ENCODE measurements around the gene MZT2A.
A peak's percentile ranks its signal among the peaks of the same experiment; 100 is the strongest.
"Not testable (repeated sequence)": the region's sequence is repeated elsewhere in the genome, so short reads cannot be mapped to it uniquely, and the experiment has no call there.

The MZT2A gene

DNA sequence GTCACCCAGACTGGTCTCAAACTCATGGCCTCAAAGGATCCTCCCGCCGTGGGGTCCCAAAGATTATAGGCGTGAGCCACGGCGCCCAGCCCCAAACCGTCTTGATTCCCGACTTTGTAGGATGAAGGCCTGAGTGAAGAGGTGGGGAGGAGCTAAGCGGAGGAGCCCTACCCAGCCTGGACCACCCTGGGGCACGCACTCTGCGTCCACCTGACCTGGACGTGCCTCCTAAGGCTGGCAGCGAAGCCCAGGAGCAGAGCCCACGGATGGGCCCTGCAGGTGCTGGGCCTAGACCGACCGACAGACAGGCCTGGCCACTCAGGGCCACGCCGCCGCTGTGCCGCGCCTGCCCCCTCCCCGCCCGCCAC is 744 bp downstream of the MZT2A start:
- not testable (repeated sequence) for DNase-seq (ENCODE audit: low read depth)

DNA sequence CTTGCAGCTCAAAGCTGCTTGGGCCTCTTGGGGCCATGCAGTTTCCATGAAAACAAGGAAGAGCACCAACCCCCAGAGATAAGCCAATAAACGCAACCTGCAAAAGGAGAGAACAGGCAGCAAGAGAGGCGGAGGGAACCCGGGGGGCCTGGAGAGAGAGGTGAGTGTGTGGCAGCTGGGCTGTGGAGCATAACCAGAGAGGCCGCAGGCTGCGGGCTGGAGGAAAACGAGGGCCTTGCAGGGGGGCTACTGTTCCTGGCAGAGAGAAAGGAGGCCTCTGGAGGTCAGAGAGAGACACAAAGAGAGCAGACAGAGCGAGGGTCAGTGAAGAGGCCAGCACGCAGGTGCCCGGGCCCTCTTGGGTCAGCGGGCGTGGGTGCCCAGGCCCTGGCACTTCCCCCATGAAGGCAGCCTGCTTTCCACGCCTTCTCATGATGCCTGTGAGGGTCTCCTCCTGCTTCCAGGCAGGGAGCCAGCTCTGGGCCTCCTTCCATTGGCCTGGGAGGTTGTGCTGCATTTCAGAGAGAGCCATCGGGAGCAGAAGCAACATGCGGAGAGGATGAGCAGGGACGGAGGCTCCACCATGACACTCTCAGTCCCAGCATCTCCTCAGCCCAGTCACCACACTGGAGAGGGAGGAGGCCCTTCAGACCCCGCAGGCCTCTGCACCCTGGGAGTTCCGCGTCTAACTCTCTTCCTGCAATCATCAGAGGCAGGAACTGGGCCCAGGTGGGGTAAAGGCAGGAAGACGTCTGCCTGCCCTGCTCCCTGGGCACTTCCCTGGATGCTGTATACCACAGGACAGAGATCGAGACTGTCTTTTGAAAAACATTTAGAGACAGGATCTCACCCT is 1.4 kb downstream of the MZT2A start:
- peak; percentile 8 for DNase-seq (ENCODE audit: low read depth)

DNA sequence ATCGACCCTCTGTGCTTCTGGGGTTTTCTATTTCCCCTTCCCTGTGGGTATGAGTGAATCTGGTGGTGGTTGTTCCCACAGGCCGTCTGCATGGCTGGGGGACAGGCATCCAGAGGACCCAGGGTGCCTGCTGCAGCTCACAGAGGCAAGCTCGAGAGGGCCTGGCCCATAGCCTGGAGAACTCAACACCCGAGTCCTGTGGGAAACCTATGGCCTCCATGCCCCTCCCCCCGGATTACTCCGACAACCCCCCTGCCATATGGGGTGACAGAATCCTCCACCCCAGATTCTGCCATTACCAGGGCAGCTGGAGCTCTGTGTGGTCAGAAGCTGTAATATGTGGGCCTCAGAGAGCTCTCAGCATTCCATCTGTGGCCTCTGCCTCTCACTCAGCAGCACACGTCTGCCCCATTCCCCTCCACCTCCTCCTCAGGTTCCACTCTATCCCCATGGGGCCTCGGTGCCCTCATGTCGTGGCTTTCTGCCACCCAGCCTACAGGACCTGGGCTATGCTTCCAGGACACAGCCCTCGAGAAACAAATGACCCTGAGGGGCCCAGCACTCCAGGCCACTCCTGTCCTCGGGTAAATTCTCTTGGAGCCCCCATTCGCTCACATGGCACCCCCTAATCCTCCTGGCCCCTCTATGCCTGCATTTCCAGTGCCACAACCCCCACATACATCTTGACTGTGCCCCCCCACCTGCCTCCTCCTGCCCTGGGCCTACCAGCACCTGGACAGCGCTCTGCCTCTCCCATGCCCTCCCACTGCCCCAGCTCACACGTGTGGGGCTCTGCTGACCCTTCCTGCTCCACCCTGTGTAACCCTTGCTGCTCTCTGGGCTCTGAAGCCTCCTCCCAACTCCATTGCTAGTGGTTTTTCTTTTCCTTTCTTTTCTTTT is 3.6 kb downstream of the MZT2A start:
- DNase-seq (ENCODE audit: low read depth): no peak

DNA sequence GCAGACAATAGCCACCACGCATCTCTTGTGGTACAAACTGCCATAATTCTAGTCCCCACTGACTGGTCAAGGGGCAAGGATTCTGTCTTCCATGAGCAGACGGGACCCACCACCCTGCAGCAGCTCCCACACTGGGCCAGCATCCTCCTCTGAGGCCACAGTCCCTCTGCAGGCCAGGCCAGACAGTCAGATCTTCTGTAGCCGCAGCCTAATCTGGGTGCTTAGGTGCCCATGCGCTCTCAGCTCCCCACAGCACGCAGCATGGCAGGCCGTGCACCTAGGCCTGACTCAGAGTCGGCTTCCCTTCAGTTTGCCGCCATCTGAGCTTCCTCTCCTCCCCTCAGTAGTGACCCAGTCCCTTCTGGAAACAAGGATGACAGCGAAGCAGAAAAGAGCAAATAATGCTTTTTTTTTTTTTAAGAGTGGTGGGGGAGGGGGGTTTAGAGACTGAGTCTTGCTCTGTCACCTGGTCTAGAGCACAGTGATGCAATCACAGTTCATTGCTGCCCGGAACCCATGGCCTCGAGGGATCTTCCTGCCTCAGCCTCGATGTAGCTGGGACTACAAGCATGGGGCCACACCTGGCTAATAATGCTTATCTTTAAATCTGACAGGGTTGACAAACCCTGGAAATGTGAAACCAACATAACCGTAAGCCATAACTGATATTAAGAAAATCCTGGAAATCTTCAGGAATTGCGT is 5.8 kb downstream of the MZT2A start:
- not testable (repeated sequence) for DNase-seq (ENCODE audit: low read depth)

GRCh38 chr2:131484906-131485460 is 7.2 kb downstream of the MZT2A start:
- not testable (repeated sequence) for DNase-seq (ENCODE audit: low read depth)

GRCh38 chr2:131483981-131484820 is 8.0 kb downstream of the MZT2A start:
- DNase-seq (ENCODE audit: low read depth): not testable (repeated sequence)

DNA sequence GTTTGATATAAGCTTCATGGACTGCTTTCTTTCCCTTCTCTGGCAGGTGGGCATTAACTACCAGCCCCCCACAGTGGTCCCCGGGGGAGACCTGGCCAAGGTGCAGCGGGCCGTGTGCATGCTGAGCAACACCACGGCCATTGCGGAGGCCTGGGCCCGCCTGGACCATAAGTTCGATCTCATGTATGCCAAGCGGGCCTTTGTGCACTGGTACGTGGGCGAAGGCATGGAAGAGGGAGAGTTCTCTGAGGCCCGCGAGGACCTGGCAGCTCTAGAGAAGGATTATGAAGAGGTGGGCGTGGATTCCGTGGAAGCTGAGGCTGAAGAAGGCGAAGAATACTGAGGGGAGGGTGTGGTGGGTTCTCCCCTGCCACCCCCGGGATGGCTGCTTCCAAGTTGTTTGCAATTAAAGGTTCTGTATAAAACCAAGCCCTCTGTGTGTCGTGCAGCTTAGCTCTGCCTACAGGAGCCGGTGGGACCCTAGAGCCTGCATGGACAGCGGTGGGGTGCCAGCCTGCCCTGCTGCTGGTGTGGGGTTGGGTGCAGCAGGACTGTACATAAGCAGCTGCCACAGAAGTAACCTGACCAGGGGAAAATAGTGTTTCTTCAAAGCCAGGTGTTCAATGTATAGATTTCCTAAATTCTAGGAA is 9.6 kb downstream of the MZT2A start:
- not testable (repeated sequence) for DNase-seq (ENCODE audit: low read depth)

DNA sequence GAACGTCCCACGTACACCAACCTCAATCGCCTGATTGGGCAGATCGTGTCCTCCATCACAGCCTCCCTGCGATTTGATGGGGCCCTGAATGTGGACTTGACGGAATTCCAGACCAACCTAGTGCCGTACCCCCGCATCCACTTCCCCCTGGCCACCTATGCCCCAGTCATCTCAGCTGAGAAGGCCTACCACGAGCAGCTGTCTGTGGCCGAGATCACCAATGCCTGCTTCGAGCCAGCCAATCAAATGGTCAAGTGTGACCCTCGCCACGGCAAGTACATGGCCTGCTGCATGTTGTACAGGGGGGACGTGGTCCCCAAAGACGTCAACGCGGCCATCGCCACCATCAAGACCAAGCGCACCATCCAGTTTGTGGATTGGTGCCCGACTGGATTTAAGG is 11.8 kb downstream of the MZT2A start:
- not testable (repeated sequence) for DNase-seq (ENCODE audit: low read depth)

DNA sequence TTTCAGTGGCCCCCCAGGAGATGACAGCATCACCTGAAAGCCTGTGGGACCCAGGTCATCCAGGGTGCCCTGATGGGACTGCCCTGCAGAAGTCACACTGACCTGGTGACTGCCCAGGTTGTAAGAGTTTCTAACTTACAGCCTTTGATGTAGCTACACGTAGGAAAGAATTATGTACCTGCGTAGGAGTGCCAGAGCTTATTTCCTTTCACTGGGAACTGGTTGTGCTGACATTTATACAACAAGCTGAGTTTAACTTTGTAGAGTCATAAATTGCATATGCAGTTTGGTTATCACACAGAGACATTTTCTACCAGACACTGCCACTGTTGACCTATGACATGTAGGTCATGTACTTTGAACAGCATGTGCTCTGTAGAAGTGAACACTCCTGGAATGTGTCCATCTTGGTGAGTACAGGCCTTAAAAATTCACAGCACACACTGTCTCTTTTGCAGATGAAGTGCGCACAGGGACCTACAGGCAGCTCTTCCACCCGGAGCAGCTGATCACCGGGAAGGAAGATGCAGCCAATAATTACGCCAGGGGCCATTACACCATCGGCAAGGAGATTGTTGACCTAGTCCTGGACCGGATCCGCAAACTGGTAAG is 13.2 kb downstream of the MZT2A start:
- DNase-seq (ENCODE audit: low read depth): not testable (repeated sequence)

- not testable (repeated sequence) for DNase-seq (ENCODE audit: low read depth)
Observed at GRCh38 chr2:131478074-131478849, 13.9 kb downstream of the MZT2A start.

DNA sequence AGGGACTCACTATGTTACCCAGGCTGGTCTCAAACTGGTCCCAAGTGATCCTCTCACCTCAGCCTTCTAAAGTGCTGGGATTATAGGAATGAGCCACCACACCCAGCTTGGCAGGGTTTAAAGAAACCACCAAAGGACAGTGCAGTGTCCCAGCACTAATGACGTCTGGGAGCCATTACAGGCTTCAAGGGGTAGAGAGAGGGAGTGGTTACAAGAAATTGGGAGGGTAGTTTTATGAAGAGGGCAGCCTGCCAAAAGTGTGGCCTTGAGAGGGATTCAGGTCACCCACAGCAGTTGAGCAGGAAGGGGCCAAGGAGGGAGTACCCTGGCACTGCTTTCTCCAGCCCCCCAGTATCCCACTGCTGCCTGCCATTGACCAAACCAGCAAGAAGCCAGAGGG is 15.0 kb downstream of the MZT2A start:
- DNase-seq (ENCODE audit: low read depth): not testable (repeated sequence)

- DNase-seq (ENCODE audit: low read depth): not testable (repeated sequence)
Observed at GRCh38 chr2:131476363-131476762, 15.8 kb downstream of the MZT2A start.

DNA sequence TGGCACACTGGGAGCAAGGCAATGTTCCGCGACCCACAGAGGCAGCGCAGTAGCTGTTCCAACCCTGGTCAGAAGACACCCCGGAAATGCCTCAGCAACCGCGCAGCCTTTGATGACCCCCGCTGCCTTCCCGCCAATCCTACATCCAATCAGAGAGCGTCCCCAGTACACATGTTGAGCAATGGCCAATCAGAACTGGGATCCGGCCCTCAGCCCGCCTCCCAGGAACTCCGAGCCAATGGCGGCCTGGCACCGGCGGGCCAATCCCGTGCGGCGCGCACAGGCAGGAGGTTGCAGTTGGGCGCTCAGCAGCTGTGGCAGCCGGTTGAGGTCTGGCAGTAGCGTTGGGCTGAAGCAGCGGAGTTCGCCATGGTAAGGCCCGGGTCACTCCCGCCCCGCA is 16.4 kb downstream of the MZT2A start, which contains the start of gene TUBA3D:
Gene TUBA3D, plus strand, starts transcription at position 289 of the 400 bp plus-strand sequence. Its CDS starts 81 bp downstream, at position 370.
- DNase-seq (ENCODE audit: low read depth): no peak

DNA sequence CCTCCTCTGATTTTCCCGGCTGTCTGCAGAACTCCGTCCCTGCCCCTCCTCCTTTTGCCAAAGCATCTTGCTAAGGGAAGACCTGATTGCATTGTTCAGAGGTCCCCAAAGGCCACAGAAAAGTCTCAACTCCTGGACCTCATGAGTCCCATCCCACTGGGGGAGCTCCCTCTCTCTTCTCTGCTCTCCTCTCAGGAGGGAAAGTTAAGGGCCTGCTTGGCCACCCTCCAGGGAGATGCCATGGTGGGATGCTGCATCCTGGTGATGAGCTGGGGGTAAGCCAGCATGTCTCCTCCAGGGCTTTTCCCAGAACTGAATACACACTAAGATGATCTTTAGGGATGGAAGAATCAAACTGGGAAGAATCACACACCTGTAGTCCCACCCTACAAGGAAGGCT is 18.9 kb downstream of the MZT2A start:
- DNase-seq (ENCODE audit: low read depth): not testable (repeated sequence)

DNA sequence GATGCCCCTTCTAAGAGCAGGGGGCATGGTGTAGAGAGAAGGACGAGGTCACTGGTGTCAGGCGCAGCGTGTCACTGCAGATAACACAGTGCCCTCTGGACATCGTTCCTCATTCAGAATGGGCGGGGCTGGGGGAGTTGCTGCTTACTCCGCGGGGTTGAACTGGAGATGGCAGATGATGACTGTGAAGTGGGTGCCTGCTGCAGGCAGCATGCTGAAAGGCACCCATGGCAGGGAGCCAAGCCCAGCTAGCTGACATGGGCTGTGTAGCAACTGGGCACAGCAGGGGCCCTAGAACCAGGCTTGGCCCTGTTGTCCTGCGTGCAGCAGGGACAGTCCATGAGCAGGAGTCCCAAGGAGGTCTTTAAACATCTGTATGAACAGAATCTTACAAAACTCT is 20.6 kb downstream of the MZT2A start:
- DNase-seq (ENCODE audit: low read depth): not testable (repeated sequence)

DNA sequence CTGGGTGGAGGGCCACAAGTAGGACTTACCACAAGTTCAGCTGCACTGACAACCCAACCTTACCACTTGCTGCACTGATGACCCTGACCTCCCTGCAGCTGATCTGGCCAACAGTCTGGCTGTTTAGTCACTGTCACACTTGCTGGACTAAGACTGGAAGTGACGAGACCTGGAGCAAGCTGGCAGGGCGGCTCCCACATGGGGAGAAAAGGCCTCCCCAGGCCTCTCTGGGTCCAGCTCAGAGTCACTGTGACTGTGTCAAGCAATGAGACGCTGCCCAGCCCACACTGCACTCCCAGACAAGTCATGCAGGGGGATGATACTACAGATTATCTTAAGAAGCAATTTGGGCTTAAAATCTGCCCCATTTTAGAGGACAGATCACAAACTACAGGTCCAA is 21.3 kb downstream of the MZT2A start:
- not testable (repeated sequence) for DNase-seq (ENCODE audit: low read depth)

DNA sequence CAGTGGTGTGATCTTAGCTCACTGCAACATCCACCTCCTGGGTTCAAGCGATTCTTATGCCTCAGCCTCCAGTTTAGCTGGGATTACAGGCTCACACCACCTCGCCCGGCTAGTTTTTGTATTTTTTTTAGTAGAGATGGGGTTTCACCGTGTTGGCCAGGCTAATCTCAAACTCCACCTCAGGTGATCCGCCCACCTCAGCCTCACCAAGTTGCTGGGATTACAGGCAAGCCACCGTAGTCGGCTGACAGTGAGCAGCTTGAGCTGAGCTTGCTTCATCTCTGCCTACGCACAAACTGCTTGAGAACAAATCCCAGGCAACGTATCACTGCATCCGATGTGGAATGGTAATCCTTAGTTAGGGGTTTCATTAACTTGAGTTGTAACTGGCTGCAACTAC is 24.5 kb downstream of the MZT2A start:
- DNase-seq (ENCODE audit: low read depth): not testable (repeated sequence)

DNA sequence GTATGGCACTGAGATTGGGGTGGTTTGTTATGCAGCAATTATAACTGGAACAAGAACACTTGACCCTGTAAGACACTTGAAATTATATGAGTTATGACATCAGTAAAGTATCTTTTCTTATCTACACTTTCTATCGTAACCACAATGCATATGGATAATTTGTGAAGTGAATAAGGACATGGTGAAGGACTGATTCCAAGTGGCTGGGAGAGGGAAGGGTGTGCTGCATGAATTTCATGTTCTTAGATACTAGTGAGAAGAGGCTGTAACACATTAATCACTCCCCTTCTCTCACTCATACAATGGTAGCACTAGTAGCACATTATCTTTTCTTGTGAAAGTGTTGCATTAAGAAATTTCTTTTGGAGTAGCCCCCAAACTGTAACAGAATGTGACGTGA is 37.3 kb downstream of the MZT2A start:
- DNase-seq (ENCODE audit: low read depth): not testable (repeated sequence)

Measured in iris pigment epithelial cell (primary cell).